Upper lobe of left lung (tissue), 6 donors: ENCODE measurements around the gene DOK4. TPM values are rescaled to one million over a fixed set of nuclear protein-coding genes. Genes with fewer than 3 reads are reported as not detected.

Experiments used
- ATAC-seq, 2 donors: fragments of 200-7000 bp; cut with Tn5 transposase; one replicate each; pipeline ENCODE4 v1.9.1; 2022; ENCODE audit warnings: mild to moderate bottlenecking in 2 of 2, moderate library complexity in 2 of 2; ENCODE audit not compliant: low FRiP score in 2 of 2
- DNase-seq, 2 donors: peaks; one replicate each; pipeline ENCODE4 v3.0.0-alpha.2; 2019 to 2020
- H3K27ac ChIP-seq, 4 donors: fragments of 200-600 bp; sonication (generic); one replicate each; pipeline ENCODE4 v1.5.1; 2016 to 2019
- H3K27me3 ChIP-seq, 4 donors: fragments of 200-600 bp; sonication (generic); one replicate each; pipeline ENCODE4 v1.5.1; 2017 to 2019
- H3K36me3 ChIP-seq, 4 donors: fragments of 200-600 bp; sonication (generic); one replicate each; pipeline ENCODE4 v1.5.1; 2016 to 2019
- H3K4me1 ChIP-seq, 4 donors: fragments of 200-600 bp; sonication (generic); one replicate each; pipeline ENCODE4 v1.5.1; 2018 to 2019
- H3K4me3 ChIP-seq, 4 donors: fragments of 200-600 bp; sonication (generic); one replicate each; pipeline ENCODE4 v1.5.1; 2017 to 2019; ENCODE audit warnings: mild to moderate bottlenecking in 2 of 4, moderate library complexity in 1 of 4
- H3K9me3 ChIP-seq, 4 donors: fragments of 200-600 bp; sonication (generic); one replicate each; pipeline ENCODE4 v1.5.1; 2018 to 2019
- EP300 ChIP-seq, 4 donors: sonication (generic); formaldehyde crosslinking; IDR thresholded peaks; one replicate each; pipeline ENCODE4 v1.5.1; 2017; ENCODE audit warnings: antibody characterized with exemption in 4 of 4, control low read depth in 2 of 4
- POLR2A ChIP-seq, 4 donors: fragments of 450-650 bp; IDR thresholded peaks; one replicate each; pipeline ENCODE4 v1.5.1; 2016 to 2017; ENCODE audit warnings: antibody characterized with exemption in 4 of 4, mild to moderate bottlenecking in 2 of 4
- POLR2AphosphoS5 ChIP-seq, 2 donors: sonication (generic); formaldehyde crosslinking; IDR thresholded peaks; one replicate each; pipeline ENCODE4 v1.5.1; 2017; ENCODE audit warnings: antibody characterized with exemption in 2 of 2
- WGBS, 2 donors: methylation state at CpG; one replicate each; pipeline ENCODE4 v1.1.5; 2017 to 2018; 5-methylcytosine and 5-hydroxymethylcytosine counted together
- total RNA-seq, 6 donors: library from RNA; depleted of rRNA in 4 of 6; stranded (reverse); fragments of >200 nt in 4 of 6; gene quantifications; one replicate each; pipeline versions ENCODE4 v1.1.0 to v1.2.1, GENCODE V29; 2016 to 2021
- TF ChIP-seq, protein P1 (sequence below), 6 experiments: fragments of 450-650 bp in 4 of 6; fragments of 200-600 bp in 2 of 6; sonication (generic) in 2 of 6; IDR thresholded peaks; one replicate each; pipeline ENCODE4 v1.5.1; 2016 to 2019; ENCODE audit warnings: antibody characterized with exemption in 6 of 6
- donor health status: DM: no; HTN: no; CAD: no; lungs with moderate emphysema.
- donor health status: DM: no; HTN: yes; CAD: no; lungs with severe emphysema.

Gene DOK4
- total RNA-seq, 6 donors from 2014 or later, result 36.7 to 87.3 (median 54.1) TPM

DNA sequence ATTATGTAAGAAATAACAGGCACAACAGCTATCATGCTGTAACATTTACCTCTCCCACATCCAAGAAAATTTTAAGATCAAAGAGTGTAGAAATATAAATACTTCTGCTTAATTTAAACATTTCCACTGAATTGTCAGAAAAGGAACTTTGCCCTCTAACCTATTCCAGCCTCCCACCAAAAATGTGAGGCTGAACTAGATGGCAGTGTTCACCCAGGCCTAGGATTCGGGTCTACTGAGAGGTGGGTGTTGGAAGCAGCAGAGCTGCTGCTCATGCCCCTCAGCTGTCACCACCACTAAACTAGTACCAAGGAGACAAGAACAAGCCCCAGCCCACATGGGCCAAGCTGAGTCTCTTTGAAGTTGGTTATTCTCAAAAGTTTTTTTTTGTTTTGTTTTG lies 50.5 kb downstream of the DOK4 start:
- ATAC-seq, result no peak
- Histone ChIP-seq H3K9me3 (peaks cover 0 to 4% (median 0%) of the 10 kb centered on the region in 4 donors), H3K27ac (no peak overlapping the region), H3K27me3 (no peaks in the 10 kb centered on the region), H3K4me3 (no peak overlapping the region), H3K4me1 (no peaks in the 10 kb centered on the region), H3K36me3 (peaks cover 60 to 99% (median 82%) of the 10 kb centered on the region in 4 donors)
- DNase-seq, result no peak
- 95 to 100% methylated on average over 1 of the region's 1 CpG for WGBS, 2 donors
- TF ChIP-seq POLR2A (IDR thresholded peaks at IDR 0.05), result no peak
- TF ChIP-seq, protein P1, sequence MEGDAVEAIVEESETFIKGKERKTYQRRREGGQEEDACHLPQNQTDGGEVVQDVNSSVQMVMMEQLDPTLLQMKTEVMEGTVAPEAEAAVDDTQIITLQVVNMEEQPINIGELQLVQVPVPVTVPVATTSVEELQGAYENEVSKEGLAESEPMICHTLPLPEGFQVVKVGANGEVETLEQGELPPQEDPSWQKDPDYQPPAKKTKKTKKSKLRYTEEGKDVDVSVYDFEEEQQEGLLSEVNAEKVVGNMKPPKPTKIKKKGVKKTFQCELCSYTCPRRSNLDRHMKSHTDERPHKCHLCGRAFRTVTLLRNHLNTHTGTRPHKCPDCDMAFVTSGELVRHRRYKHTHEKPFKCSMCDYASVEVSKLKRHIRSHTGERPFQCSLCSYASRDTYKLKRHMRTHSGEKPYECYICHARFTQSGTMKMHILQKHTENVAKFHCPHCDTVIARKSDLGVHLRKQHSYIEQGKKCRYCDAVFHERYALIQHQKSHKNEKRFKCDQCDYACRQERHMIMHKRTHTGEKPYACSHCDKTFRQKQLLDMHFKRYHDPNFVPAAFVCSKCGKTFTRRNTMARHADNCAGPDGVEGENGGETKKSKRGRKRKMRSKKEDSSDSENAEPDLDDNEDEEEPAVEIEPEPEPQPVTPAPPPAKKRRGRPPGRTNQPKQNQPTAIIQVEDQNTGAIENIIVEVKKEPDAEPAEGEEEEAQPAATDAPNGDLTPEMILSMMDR (IDR thresholded peaks at IDR 0.05), result no peak
- no peak for TF ChIP-seq POLR2AphosphoS5 (IDR thresholded peaks at IDR 0.05)
- TF ChIP-seq EP300 (IDR thresholded peaks at IDR 0.05), result no peak

DNA sequence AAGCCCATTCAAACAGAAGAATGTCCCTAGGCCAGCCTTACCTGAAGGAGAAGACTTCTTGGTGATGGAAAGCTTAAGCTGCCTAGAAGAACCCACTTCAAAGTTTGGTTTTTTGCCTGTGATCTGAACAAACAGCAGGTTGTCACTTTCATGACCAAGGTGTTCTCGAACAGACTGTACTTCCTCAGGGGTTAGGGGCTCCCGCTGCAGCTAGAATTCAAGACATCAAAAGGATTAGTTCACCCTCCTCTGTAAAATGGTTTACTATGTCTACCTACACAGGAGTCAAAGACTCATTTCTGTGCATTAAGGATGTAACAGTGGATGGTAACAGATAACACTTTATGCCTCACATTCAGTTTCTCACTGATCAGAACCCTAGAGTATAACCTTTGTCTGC lies 52.3 kb downstream of the DOK4 start:
- no peak for DNase-seq
- Histone ChIP-seq H3K4me3 (no peak overlapping the region), H3K27ac (no peak overlapping the region), H3K36me3 (peaks cover 64 to 98% (median 82%) of the 10 kb centered on the region in 4 donors), H3K4me1 (no peaks in the 10 kb centered on the region), H3K9me3 (no peaks in the 10 kb centered on the region), H3K27me3 (no peaks in the 10 kb centered on the region)
- 94 to 98% methylated on average over 2 of the region's 2 CpGs for WGBS, 2 donors
- ATAC-seq, result no peak
- TF ChIP-seq POLR2AphosphoS5 (IDR thresholded peaks at IDR 0.05), result no peak
- TF ChIP-seq, protein P1 (IDR thresholded peaks at IDR 0.05), result no peak
- no peak for TF ChIP-seq POLR2A (IDR thresholded peaks at IDR 0.05)
- no peak for TF ChIP-seq EP300 (IDR thresholded peaks at IDR 0.05)

DNA sequence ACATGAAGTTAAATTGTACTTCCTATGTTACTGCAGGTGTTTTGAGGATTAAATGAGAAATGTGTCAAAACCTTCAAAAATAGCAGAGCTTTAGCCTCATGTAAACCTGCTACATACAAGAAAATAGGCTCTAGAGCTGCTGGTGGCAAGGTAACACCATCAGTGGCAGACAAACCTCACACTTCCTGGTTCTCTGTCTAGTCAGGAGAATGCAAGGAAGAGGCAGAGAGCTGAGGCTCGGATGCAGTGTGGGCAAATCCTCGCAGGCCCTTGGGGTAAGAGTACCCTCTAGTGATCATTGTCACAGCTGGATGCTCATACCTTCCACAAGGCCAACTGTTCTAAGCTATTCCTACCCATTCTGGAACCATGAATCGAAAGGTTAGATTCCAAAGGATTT lies 53.3 kb downstream of the DOK4 start:
- Histone ChIP-seq H3K27me3 (no peaks in the 10 kb centered on the region), H3K36me3 (peaks cover 66 to 98% (median 88%) of the 10 kb centered on the region in 4 donors), H3K4me1 (no peaks in the 10 kb centered on the region), H3K27ac (no peak overlapping the region), H3K4me3 (no peak overlapping the region), H3K9me3 (no peaks in the 10 kb centered on the region)
- DNase-seq (no peak), ATAC-seq (no peak)
- WGBS, 2 donors, result 82 to 90% methylated on average over 3 of the region's 3 CpGs
- no peak for TF ChIP-seq EP300 (IDR thresholded peaks at IDR 0.05)
- no peak for TF ChIP-seq POLR2AphosphoS5 (IDR thresholded peaks at IDR 0.05)
- TF ChIP-seq, protein P1 (IDR thresholded peaks at IDR 0.05), result no peak
- no peak for TF ChIP-seq POLR2A (IDR thresholded peaks at IDR 0.05)

DNA sequence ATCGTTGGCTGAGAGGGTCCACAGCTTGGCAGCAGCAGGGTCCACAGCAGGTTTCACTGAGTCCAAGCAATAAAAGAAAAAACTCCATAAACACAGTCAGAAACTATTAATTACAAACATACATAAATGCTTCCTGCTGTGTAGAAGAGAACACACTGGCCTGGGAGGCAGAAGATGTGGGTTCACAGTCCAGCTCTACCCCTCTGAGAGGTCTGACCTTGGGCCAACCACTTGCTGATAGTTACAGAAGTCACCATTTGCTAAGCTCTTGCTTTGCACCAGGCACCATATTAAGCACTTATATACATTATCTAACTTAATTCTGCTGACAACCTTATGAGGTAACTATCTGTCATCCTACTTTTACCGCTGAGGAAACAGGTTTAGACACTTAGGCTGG lies 53.8 kb downstream of the DOK4 start:
- Histone ChIP-seq H3K9me3 (no peaks in the 10 kb centered on the region), H3K36me3 (peaks cover 64 to 98% (median 90%) of the 10 kb centered on the region in 4 donors), H3K4me3 (no peak overlapping the region), H3K27me3 (no peaks in the 10 kb centered on the region), H3K27ac (no peak overlapping the region), H3K4me1 (no peaks in the 10 kb centered on the region)
- no peak for TF ChIP-seq POLR2AphosphoS5 (IDR thresholded peaks at IDR 0.05)
- no peak for TF ChIP-seq POLR2A (IDR thresholded peaks at IDR 0.05)
- TF ChIP-seq, protein P1 (IDR thresholded peaks at IDR 0.05), result no peak
- no peak for TF ChIP-seq EP300 (IDR thresholded peaks at IDR 0.05)
- 91 to 94% methylated on average over 2 of the region's 2 CpGs for WGBS, 2 donors
- ATAC-seq, result no peak
- no peak for DNase-seq

DNA sequence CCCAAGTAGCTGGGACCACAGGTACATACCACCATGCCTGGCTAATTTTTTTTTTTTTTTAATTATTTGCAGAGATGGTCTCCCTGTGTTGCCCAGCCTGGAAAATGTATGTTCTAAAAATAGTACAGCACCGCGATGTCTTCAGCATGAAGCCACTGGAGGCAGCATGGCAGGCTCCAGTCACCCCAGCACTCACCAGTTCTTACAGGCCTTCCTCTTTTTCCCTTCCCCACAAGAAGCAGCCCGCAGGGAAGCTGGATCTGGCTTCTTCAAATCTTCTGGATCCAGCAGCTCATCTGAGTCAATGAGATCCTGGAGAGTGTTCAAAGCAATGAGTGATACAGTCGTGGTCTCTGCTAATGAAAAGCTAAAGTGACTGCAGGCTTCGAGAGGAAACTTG lies 55.3 kb downstream of the DOK4 start:
- no peak overlapping the region for H3K4me3 ChIP-seq
- no peaks in the 10 kb centered on the region for H3K9me3 ChIP-seq
- no peaks in the 10 kb centered on the region for H3K4me1 ChIP-seq
- WGBS, 2 donors, result 79 to 85% methylated on average over 5 of the region's 5 CpGs
- no peaks in the 10 kb centered on the region for H3K27me3 ChIP-seq
- ATAC-seq (no peak), DNase-seq (no peak)
- no peak overlapping the region for H3K27ac ChIP-seq
- peaks cover 58 to 96% (median 86%) of the 10 kb centered on the region in 4 donors for H3K36me3 ChIP-seq
- TF ChIP-seq, protein P1 (IDR thresholded peaks at IDR 0.05), result no peak
- TF ChIP-seq POLR2AphosphoS5 (IDR thresholded peaks at IDR 0.05) (no peak), POLR2A (IDR thresholded peaks at IDR 0.05) (no peak), EP300 (IDR thresholded peaks at IDR 0.05) (no peak)
